Measurements from ENCODE around the gene LNX1.

Gene LNX1

DNA sequence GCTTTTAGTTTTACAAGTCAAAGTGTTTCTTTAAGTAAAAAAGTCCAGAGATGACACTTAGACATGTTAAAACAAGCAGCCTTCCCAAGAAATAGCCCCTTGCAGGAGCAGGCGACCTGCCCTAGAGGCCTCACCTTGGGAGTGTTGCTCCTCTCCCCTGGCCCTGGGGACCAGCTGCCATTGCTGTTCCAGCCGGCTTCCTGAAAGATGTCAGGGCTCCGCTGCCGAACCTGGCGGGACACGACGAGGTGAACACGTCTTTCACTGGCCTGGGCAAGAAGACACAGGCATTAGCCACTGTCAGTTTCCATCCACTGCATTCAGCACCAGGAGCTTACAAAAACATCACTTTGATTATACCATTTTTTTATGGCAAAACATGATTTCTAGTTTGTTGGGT is 109.7 kb downstream of the LNX1 start:
- no peak for DNase-seq (ENCODE audit: low read depth)
- TF ChIP-seq, protein P1, sequence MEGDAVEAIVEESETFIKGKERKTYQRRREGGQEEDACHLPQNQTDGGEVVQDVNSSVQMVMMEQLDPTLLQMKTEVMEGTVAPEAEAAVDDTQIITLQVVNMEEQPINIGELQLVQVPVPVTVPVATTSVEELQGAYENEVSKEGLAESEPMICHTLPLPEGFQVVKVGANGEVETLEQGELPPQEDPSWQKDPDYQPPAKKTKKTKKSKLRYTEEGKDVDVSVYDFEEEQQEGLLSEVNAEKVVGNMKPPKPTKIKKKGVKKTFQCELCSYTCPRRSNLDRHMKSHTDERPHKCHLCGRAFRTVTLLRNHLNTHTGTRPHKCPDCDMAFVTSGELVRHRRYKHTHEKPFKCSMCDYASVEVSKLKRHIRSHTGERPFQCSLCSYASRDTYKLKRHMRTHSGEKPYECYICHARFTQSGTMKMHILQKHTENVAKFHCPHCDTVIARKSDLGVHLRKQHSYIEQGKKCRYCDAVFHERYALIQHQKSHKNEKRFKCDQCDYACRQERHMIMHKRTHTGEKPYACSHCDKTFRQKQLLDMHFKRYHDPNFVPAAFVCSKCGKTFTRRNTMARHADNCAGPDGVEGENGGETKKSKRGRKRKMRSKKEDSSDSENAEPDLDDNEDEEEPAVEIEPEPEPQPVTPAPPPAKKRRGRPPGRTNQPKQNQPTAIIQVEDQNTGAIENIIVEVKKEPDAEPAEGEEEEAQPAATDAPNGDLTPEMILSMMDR (IDR thresholded peaks at IDR 0.05; ENCODE audit: low read depth, low read length, missing control alignments), result no peak
- H3K4me3 ChIP-seq (ENCODE audit: low read depth, low read length), result no peak overlapping the region

GRCh38 chr4:53480909-53481308 is 110.4 kb downstream of the LNX1 start:
- TF ChIP-seq, protein P1 (IDR thresholded peaks at IDR 0.05; ENCODE audit: low read depth, low read length, missing control alignments), result no peak
- H3K4me3 ChIP-seq (ENCODE audit: low read depth, low read length), result no peak overlapping the region
- no peak for DNase-seq (ENCODE audit: low read depth)

GRCh38 chr4:53479736-53480525 is 111.4 kb downstream of the LNX1 start:
- TF ChIP-seq, protein P1 (IDR thresholded peaks at IDR 0.05; ENCODE audit: low read depth, low read length, missing control alignments), result no peak
- no peak overlapping the region for H3K4me3 ChIP-seq (ENCODE audit: low read depth, low read length)
- DNase-seq (ENCODE audit: low read depth), result no peak

DNA sequence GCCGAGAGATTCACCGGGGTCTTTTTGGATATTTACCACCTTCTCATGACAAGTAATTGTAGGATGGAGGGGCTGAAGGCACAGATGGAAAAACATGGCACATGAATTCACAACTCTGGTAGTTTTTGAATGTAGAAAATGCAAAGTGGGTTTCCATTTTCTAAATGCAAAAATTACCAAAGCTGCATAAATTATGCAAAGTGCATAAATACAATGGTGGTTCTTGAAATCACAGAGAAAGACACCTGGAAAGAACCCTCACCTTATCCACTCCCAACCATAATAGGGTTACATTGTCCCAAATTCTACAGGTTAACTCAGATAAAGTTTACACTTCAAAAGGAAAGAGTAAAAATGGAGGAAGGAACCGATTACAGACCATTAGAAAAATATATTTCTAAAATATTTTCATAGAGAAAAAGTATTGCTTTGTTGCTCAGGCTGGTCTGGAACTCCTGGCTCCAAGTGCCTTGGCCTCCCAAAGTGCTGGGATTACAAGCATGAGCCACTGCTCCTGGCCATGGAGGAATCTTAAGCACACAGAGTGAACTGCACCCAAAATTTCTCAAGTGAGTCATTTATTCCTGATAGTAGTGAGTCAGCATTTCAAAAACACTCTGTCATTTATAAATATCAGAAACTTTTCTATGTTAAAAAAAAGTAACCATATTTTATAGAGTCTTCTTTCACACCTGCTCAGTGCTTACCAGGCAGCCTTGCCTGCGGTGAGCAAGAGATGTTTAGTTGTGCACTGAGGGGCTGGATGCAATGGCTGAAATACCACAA is 112.4 kb downstream of the LNX1 start:
- no peak for DNase-seq (ENCODE audit: low read depth)
- no peak overlapping the region for H3K4me3 ChIP-seq (ENCODE audit: low read depth, low read length)

DNA sequence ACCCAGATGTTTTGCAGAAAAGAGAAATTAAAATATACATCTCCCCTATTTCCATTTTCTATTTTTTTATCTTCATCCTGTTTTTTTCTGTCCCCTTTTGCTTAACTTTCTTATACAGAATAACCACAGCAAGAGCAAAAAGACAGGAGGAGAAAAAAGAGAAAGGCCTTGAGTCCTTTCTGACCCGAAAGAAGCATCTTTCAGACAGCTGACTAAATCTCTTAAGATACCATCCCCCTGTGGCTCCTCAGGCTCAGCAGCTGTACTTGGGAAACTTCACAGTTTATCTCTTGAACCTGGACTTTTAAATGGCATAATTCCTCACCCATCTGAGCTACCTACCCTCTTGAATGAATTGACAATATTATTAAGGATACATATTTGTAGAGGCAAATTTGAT is 113.7 kb downstream of the LNX1 start:
- no peak for DNase-seq (ENCODE audit: low read depth)
- TF ChIP-seq, protein P1 (IDR thresholded peaks at IDR 0.05; ENCODE audit: low read depth, low read length, missing control alignments), result no peak
- H3K4me3 ChIP-seq (ENCODE audit: low read depth, low read length), result no peak overlapping the region

More for the DNA sequence above, 112.4 kb downstream of the LNX1 start:
- TF ChIP-seq, protein P1 (IDR thresholded peaks at IDR 0.05; ENCODE audit: low read depth, low read length, missing control alignments), result no peak

GRCh38 chr4:53477038-53477565 is 114.2 kb downstream of the LNX1 start:
- TF ChIP-seq, protein P1 (IDR thresholded peaks at IDR 0.05; ENCODE audit: low read depth, low read length, missing control alignments), result no peak
- H3K4me3 ChIP-seq (ENCODE audit: low read depth, low read length), result no peak overlapping the region
- DNase-seq (ENCODE audit: low read depth), result no peak

All from GM12864 (cell line).